ENCODE measurements around the gene ROR2. TPM values are rescaled to one million over a fixed set of nuclear protein-coding genes. Genes with fewer than 3 reads are reported as not detected.
A peak's percentile ranks its signal among the peaks of the same experiment; 100 is the strongest.

The ROR2 gene
- total and polyA plus RNA-seq, 2 of the 8 experiments (the other 6 are each of a cell fraction or from before 2014, with no cell fraction given): 2.7 to 4.3 TPM

- no peak for FAIRE-seq
These were observed 379.0 kb downstream of the ROR2 start for GRCh38 chr9:91571036-91571435.

More at GRCh38 chr9:91571036-91571435, 379.0 kb downstream of the ROR2 start:
- TF ChIP-seq MAFK (IDR thresholded peaks at IDR 0.05; ENCODE audit: low read depth, low read length) (no peak), GTF2F1 (IDR thresholded peaks at IDR 0.05; ENCODE audit: borderline replicate concordance, low read depth, low read length) (no peak), KDM4A (IDR thresholded peaks at IDR 0.05; ENCODE audit: low read depth, low read length, severe bottlenecking) (no peak), GABPA (IDR thresholded peaks at IDR 0.05; ENCODE audit: borderline replicate concordance, insufficient read depth, low read length) (no peak), MAX (IDR thresholded peaks at IDR 0.05) (no peak), NRF1 (IDR thresholded peaks at IDR 0.05; ENCODE audit: low read depth, low read length) (no peak), CHD1 (IDR thresholded peaks at IDR 0.05; ENCODE audit: low read depth, low read length) (no peak), ATF2 (IDR thresholded peaks at IDR 0.05; ENCODE audit: low read length) (no peak), TAF7 (optimal IDR thresholded peaks at IDR 0.05; ENCODE audit: borderline replicate concordance, low read depth, low read length) (no peak), ASH2L (IDR thresholded peaks at IDR 0.05; ENCODE audit: low read length) (no peak), BRCA1 (IDR thresholded peaks at IDR 0.05; ENCODE audit: low read depth, low read length) (no peak), SIRT6 (IDR thresholded peaks at IDR 0.05; ENCODE audit: low read length) (no peak)
- Histone ChIP-seq H3K14ac (ENCODE audit: insufficient read length) (no peak overlapping the region), H3K4me1 (replicated peaks in 1 of 4; ENCODE audit: control insufficient read depth in 3 of 4, insufficient read depth in 4 of 4, low read length in 3 of 4) (peaks cover 0 to 7% (median 5%) of the 10 kb centered on the region in 4 experiments; a peak in 4 of 7 replicates), H3K79me1 (ENCODE audit: low read depth, low read length) (no peaks in the 10 kb centered on the region), H2AK5ac (ENCODE audit: low read depth, low read length) (no peak overlapping the region), H3K56ac (replicated peaks; ENCODE audit: insufficient read length, low read depth, low read length) (no peak overlapping the region), H3K23me2 (ENCODE audit: low read depth, low read length) (no peaks in the 10 kb centered on the region; the same call in 1 of the 2 replicates), H3K23ac (ENCODE audit: insufficient read length) (no peak overlapping the region), H3K18ac (ENCODE audit: extremely low read depth, low read length) (no peak overlapping the region), H3K9me3 (ENCODE audit: insufficient read depth in 2 of 2, low read depth in 1 of 2, low read length in 1 of 2) (peaks cover 3 to 4% of the 10 kb centered on the region in 2 experiments; a peak in 2 of 4 replicates), H2BK15ac (ENCODE audit: low read length) (no peak overlapping the region), H2BK20ac (ENCODE audit: low read length) (no peak overlapping the region), H3K27ac (ENCODE audit: low read depth, low read length) (no peak overlapping the region), H3K27me3 (replicated peaks in 1 of 4; ENCODE audit: control insufficient read depth in 3 of 4, extremely low read depth in 1 of 4, insufficient read depth in 3 of 4, low read length in 3 of 4) (no peaks in the 10 kb centered on the region), H3K4ac (replicated peaks; ENCODE audit: insufficient read length, low read depth, low read length) (no peak overlapping the region), H4K20me1 (replicated peaks in 1 of 2; ENCODE audit: control insufficient read depth in 1 of 2, insufficient read depth in 2 of 2, low read length in 2 of 2) (no peaks in the 10 kb centered on the region), H3K4me2 (ENCODE audit: insufficient read depth in 1 of 2, low read depth in 2 of 2, low read length in 2 of 2) (no peak overlapping the region), H4K5ac (ENCODE audit: insufficient read length, low read depth, low read length) (no peak overlapping the region), H2AFZ (ENCODE audit: low read length) (no peak overlapping the region), H3K9ac (replicated peaks in 1 of 4; ENCODE audit: extremely low read depth in 1 of 4, low read depth in 3 of 4, low read length in 3 of 4) (no peak overlapping the region), H4K91ac (replicated peaks; ENCODE audit: insufficient read length, low read length) (no peak overlapping the region), H3K4me3 (ENCODE audit: extremely low read depth in 1 of 4, insufficient read depth in 2 of 4, low read depth in 3 of 4, low read length in 4 of 4) (no peak overlapping the region), H3K36me3 (ENCODE audit: control insufficient read depth in 2 of 4, insufficient read depth in 4 of 4, low read length in 3 of 4) (no peaks in the 10 kb centered on the region), H3K79me2 (ENCODE audit: control insufficient read depth in 1 of 2, insufficient read depth in 2 of 2, low read length in 2 of 2) (no peaks in the 10 kb centered on the region), H2BK120ac (replicated peaks; ENCODE audit: low read depth, low read length) (no peak overlapping the region), H2BK12ac (ENCODE audit: low read depth, low read length) (peak overlapping the region; percentile 50; the same call in 1 of the 2 replicates), H4K8ac (ENCODE audit: extremely low read depth, insufficient read depth, low read length) (no peak overlapping the region), H2BK5ac (ENCODE audit: low read depth, low read length) (no peak overlapping the region)
- DNase-seq (ENCODE audit: low read depth in 1 of 2, low spot score in 2 of 2): no peak
- ChIA-PET CTCF (ENCODE audit: partially characterized antibody) (interaction anchor here (0.6 kb wide), 1 partner anchor 158 kb away, joined by 4 read pairs; no protein-coding TSS in a partner anchor), POLR2A (ENCODE audit: partially characterized antibody) (no interaction called here)

Measured in H1 (cell line).